ENCODE results near the gene TK2.
"Not testable (repeated sequence)": the region's sequence is repeated elsewhere in the genome, so short reads cannot be mapped to it uniquely, and the experiment has no call there.

TK2 gene

GRCh38 chr16:66549284-66550131, at the start of gene TK2:
TK2 (minus strand) TSS chr16:66550122; CDS start chr16:66550061, 61 bp downstream.
- peak; percentile 61 for DNase-seq (ENCODE audit: low spot score)

GRCh38 chr16:66598111-66598510, 48.2 kb upstream of the TK2 start:
- DNase-seq (ENCODE audit: low spot score), result no peak

DNA sequence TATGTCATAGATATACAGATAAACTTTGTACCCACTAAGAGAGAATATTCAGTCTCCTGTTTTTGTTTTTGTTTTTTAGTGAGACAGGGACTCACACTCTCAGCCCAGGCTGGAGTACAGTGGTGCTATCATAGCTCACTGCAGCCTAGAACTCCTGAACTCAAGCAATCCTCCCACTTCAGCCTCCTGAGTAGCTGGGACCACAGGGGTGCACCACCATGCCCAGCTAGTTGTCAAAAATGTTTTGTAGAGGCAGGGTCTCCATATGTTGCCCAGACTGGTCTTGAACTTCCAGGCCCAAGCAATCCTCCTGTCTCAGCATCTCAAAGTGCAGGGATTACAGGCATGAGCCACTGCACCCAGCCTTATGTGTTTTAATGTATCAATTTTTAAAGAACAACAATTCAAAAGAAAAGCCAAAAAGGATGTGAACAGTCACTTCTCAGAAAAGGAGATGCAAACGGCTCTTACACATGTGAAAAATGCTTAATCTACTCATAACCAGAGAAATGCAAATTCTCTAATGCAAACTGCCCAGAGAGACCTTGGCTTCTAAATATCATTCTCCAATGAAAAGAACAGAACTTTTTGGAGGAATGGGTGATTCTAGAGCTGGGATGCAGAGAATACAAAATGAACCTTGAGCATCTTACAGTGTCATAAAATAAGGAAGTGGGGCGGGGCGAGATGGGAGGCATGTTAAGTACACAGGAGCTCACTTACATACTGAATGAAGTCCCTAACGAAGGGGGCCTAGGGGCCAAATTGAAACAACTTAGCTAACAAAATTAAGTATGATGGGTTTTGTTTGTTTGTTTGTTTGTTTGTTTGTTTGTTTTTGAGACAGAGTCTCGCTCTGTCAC, 47.3 kb upstream of the TK2 start:
- no peak for DNase-seq (ENCODE audit: low spot score)

DNA sequence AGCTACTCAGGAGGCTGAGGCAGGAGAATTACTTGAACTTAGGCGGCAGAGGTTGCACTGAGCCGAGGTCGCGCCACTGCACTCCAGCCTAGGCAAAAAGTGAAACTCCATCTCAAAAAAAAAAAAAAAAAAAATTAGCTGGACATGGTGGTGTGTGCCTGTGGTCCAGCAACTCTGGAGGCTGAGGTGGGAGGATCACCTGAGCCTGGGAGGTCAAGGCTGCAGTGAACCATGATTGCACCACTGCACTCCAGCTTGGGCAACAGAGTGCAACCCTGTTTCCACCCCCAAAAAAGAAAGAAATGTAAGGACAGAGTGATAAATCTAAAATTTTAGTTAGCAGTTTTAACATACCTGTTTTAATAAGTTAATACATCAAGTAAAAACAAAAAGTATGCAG, 46.6 kb upstream of the TK2 start:
- DNase-seq (ENCODE audit: low spot score), result not testable (repeated sequence)

GRCh38 chr16:66594739-66595138, 44.8 kb upstream of the TK2 start:
- no peak for DNase-seq (ENCODE audit: low spot score)

DNA sequence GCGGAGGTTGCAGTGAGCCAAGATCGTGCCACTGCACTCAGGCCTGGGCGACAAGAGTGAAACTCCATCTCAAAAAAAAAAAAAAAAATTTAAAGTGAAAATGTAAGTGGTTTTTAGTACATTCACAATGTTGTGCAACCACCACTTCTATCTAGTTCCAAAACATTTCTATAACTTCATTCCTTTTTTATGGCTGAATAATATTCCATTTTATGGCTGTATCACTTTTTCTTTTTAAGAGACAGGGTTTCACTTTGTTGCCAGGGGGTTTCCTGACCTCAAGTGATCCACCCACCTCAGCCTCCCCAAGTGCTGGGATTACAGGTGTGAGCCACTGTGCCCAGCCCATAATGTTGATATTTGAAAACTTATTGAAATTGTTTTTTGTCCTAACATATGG, 42.9 kb upstream of the TK2 start:
- DNase-seq (ENCODE audit: low spot score), result no peak

DNA sequence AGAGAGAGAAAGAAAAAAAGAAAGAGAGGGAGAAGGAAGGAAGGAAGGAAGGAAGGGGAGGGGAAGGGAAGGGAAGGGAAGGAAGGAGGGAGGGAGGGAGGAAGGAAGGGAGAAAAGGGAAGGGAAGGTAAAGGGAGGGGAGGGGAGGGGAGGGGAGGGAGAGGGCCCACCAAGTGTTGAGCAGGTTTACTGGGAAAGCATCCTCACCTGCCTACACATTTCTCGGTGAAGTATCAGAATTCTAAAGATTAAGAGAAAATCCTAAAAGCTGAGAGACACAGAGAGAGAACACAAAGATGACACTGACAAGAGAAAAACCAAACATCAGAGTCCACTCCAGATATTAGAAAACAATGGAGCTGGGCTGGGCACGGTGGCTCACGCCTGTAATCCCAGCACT, 42.3 kb upstream of the TK2 start:
- DNase-seq (ENCODE audit: low spot score), result no peak

GRCh38 chr16:66591018-66591417, 41.1 kb upstream of the TK2 start:
- no peak for DNase-seq (ENCODE audit: low spot score)

GRCh38 chr16:66590322-66590721, 40.4 kb upstream of the TK2 start:
- no peak for DNase-seq (ENCODE audit: low spot score)

- no peak for DNase-seq (ENCODE audit: low spot score)
Measured at GRCh38 chr16:66588981-66589713, 39.2 kb upstream of the TK2 start.

DNA sequence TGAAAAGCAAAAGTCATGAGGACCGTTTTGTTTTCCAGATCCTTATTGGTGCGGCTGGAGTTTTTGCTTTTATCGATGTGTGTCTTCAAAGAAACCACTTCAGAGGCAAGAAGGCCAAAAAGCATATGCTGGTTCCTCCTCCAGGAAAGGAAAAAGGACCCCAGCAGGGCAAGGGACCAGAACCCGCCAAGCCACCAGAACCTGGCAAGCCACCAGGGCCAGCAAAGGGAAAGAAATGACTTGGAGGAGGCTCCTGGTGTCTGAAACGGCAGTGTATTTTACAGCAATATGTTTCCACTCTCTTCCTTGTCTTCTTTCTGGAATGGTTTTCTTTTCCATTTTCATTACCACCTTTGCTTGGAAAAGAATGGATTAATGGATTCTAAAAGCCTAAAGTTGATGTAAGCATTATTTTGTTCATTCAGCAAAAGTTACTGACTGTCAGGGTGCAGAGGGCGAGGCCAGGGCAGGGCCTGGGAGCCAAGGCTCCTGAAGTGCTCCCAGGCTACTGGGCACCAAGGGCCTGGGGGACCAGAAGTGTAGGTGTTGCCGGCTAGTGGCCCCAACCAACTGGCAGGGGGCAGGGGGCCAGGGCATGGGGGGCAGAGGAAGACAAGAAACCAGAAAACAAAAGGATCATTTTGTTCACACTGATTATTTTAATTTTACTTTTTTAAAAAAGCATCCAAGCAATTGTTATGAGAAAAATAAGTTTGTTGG, 38.1 kb upstream of the TK2 start:
- DNase-seq (ENCODE audit: low spot score), result no peak

GRCh38 chr16:66585481-66586239, 35.7 kb upstream of the TK2 start:
- no peak for DNase-seq (ENCODE audit: low spot score)

DNA sequence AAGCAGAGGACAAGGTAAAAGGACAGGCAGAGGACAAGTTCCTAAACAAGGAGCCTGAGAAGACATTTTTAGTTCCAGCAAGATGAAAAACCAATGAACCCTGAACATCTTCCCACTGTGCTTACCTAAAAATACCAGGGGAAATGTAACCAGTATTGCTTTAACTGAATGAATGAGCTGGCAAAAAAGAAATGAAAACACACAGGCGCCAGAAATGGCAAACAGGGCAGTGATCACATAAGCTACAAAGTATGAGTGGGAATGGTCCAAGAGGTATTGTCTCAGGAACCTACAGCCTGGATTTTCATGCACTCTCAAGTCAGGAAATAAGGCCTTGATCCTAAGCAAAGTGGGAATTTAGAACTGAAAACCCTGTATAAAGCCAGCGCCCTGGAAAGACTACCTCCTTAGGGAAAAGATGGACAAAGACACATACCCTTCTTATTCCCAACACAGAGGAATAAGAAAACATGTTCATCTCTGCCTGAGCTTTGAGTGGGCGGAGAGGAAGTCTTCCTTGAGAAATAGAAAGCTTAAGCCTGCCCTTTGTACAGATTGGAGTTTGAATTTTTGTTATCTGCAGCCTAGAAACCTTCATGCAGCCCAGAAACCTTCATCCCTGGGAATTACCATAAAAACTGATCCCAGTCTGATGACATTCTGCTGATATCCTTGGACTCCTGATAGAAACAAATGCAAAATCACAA, 31.5 kb upstream of the TK2 start:
- DNase-seq (ENCODE audit: low spot score), result no peak

DNA sequence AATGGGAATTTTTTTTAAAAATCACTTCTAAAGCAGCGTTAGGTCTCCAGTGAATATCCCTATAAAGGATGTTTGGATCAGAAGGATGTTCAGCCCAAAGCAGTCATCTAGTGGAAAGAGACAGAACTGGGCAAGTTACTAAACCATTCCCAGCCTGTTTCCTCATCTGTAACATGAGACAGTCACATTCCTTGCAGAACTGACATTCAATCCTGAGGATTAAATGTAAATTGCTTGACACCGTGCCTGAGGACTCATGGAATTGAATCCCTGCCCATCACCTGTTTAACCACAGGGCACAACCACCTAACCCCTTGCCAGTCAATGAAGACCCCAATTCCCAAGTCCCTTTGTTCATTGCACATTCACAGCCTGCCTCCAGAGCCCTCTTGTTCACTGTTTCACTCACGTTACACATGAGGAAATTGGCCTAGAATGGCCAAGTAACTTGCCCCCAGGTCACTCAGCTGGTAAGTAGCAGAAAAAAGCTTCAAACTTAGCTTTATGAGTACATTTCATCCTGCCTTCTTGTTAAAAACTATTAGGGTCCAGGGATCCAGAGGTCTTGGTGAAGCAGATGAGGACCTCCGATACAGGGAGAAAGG, 30.8 kb upstream of the TK2 start:
- DNase-seq (ENCODE audit: low spot score), result no peak

- no peak for DNase-seq (ENCODE audit: low spot score)
Measured at GRCh38 chr16:66578651-66579531, 29.0 kb upstream of the TK2 start, which contains the start of gene CMTM2. CMTM2 (plus strand) TSS chr16:66579463; CDS start chr16:66579608, 145 bp downstream.

- DNase-seq (ENCODE audit: low spot score), result no peak
Measured at GRCh38 chr16:66576296-66576695, 26.4 kb upstream of the TK2 start.

- DNase-seq (ENCODE audit: low spot score), result no peak
Measured at GRCh38 chr16:66575060-66575459, 25.1 kb upstream of the TK2 start.

DNA sequence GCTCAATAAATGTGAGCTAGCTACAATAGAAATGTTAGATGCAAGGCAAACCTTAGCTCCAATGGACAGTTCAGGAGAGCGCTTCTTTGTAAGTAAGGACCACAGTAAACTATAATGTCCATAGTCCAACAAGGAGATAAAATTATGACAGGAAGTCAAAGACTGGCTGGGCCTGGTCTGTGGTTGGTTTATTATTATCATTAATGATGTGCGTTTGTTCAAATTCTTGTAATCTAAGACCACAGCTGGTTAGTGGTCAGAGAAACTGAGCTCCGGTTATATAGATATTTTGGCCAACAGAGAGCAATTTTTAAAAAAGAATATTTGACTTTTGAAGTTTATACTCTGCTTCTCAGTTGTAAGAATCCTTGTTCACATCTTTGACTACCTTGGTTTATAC, 24.6 kb upstream of the TK2 start:
- no peak for DNase-seq (ENCODE audit: low spot score)

- no peak for DNase-seq (ENCODE audit: low spot score)
Measured at GRCh38 chr16:66574081-66574480, 24.2 kb upstream of the TK2 start.

Measured in HuH-7.5 (cell line).